Small intestine (tissue), 4 donors: ENCODE data around the gene LDOC1. TPM values are rescaled to one million over a fixed set of nuclear protein-coding genes. Genes with fewer than 3 reads are reported as not detected.

Experiments
- polyA plus RNA-seq, 4 donors: library from polyadenylated mRNA; stranded (reverse) in 3 of 4; unstranded in 1 of 4; fragments of 200-250 nt in 3 of 4; fragments of 120-200 nt in 1 of 4; gene quantifications; one replicate each; pipeline versions ENCODE4 v1.2.1 to v1.2.3, GENCODE V29; 2013
- donor health status: healthy with polysubstance abuse.
- donor health status: Bipolar disorder and iron deficiency.
- donor health status: healthy.

LDOC1 gene
- polyA plus RNA-seq, 4 donors, result 1.9 to 24.3 (median 9.0) TPM; not detected in 1

Other genes starting within 250 kb of the LDOC1 start
- gene SPANXB1, start 174.5 kb downstream of the LDOC1 start, polyA plus RNA-seq, result not detected
- gene SPANXC, start 65.4 kb upstream of the LDOC1 start, polyA plus RNA-seq, result not detected